Ecto neural progenitor cell (in vitro differentiated cells): ENCODE measurements around the gene PFKL.
"Not testable (repeated sequence)": the region's sequence is repeated elsewhere in the genome, so short reads cannot be mapped to it uniquely, and the experiment has no call there.

Experiments used
- DNase-seq: peaks from one replicate; pipeline ENCODE4 v3.0.0-alpha.2; 2018; ENCODE audit warnings: low spot score

The PFKL gene

GRCh38 chr21:44294391-44295162, 5.3 kb upstream of the PFKL start:
- no peak for DNase-seq

- DNase-seq: no peak
These were observed 4.7 kb upstream of the PFKL start for GRCh38 chr21:44295163-44295573.

GRCh38 chr21:44295646-44296045, 4.2 kb upstream of the PFKL start:
- no peak for DNase-seq

GRCh38 chr21:44296103-44296519, 3.7 kb upstream of the PFKL start:
- DNase-seq: no peak

GRCh38 chr21:44296916-44297315, 2.9 kb upstream of the PFKL start:
- DNase-seq: no peak

- DNase-seq: peak; percentile 88
These were observed 2.1 kb upstream of the PFKL start for GRCh38 chr21:44297525-44298290.

- no peak for DNase-seq
These were observed 1.6 kb upstream of the PFKL start for GRCh38 chr21:44298301-44298700.

GRCh38 chr21:44299085-44299457, 782 bp upstream of the PFKL start:
- no peak for DNase-seq

- DNase-seq: peak; percentile 79
These were observed 558 bp downstream of the PFKL start for GRCh38 chr21:44300262-44300959.

- no peak for DNase-seq
These were observed 1.3 kb downstream of the PFKL start for GRCh38 chr21:44301141-44301540.

- no peak for DNase-seq
These were observed 2.1 kb downstream of the PFKL start for GRCh38 chr21:44301961-44302406.

GRCh38 chr21:44302573-44303401, 2.9 kb downstream of the PFKL start:
- not testable (repeated sequence) for DNase-seq

GRCh38 chr21:44303490-44303981, 3.7 kb downstream of the PFKL start:
- DNase-seq: no peak

GRCh38 chr21:44304011-44304616, 4.3 kb downstream of the PFKL start:
- no peak for DNase-seq

GRCh38 chr21:44304877-44305293, 5.0 kb downstream of the PFKL start:
- DNase-seq: no peak

GRCh38 chr21:44305691-44306090, 5.8 kb downstream of the PFKL start:
- DNase-seq: no peak

- DNase-seq: no peak
These were observed 7.3 kb downstream of the PFKL start for GRCh38 chr21:44306936-44307704.

- DNase-seq: no peak
These were observed 11.0 kb downstream of the PFKL start for GRCh38 chr21:44310628-44311507.

GRCh38 chr21:44312089-44312488, 12.2 kb downstream of the PFKL start:
- DNase-seq: no peak
